ENCODE measurements around the gene SLC15A5. TPM values are rescaled to one million over a fixed set of nuclear protein-coding genes. Genes with fewer than 3 reads are reported as not detected.

SLC15A5 gene
- total RNA-seq, 2 donors from 2014 or later = not detected

DNA sequence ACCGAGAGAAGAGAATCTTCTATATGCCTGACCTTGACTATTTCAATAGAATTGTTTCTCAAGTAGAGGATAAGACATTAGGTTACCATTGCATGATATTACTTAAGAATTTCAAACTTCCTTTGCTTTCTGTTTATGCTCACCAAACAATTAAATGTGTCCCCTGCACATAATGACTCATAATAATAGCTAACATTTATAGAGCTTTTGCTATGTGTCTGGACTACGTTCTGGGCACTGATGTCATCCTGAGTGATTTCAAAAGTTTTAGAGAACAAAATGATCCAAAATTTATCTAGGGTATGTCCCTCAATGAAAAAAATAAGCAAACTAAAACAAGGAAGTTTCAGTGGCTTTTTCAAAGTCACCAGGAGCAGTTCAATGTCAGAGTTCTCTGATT is 38.8 kb downstream of the SLC15A5 start:
- no peaks in the 10 kb centered on the region for H3K27me3 ChIP-seq (replicated peaks; ENCODE audit: insufficient read depth)

DNA sequence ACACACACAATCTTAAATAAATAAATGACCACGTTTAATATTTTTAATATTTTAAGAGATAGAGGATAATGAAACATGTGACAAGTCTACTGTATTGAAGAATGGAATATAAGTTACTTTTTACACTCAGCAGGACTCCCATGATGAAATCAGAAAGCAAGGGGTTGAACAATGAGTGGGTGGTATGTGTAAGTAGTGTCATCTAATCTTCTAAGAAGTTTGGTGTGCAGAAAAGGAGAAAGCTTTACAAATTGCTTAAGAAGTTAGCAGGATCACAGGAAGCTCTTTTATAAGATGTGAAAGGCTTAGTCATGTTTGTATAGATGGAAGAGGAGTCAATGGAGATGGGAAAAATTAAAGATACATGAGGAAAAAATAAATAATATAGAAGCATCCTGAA is 47.8 kb downstream of the SLC15A5 start:
- H3K27me3 ChIP-seq (replicated peaks; ENCODE audit: insufficient read depth) = no peaks in the 10 kb centered on the region
- DNase-seq (ENCODE audit: low spot score) (no peak), ATAC-seq (ENCODE audit: insufficient number of reproducible peaks, low FRiP score, low read depth) (no peak)
- H3K27ac ChIP-seq = no peak overlapping the region
- H3K4me3 ChIP-seq = no peak overlapping the region
- no peaks in the 10 kb centered on the region for H3K9me3 ChIP-seq
- no peaks in the 10 kb centered on the region for H3K36me3 ChIP-seq
- H3K4me1 ChIP-seq (ENCODE audit: control insufficient read depth in 1 of 2, low read depth in 2 of 2) = no peaks in the 10 kb centered on the region
- TF ChIP-seq, protein P1, sequence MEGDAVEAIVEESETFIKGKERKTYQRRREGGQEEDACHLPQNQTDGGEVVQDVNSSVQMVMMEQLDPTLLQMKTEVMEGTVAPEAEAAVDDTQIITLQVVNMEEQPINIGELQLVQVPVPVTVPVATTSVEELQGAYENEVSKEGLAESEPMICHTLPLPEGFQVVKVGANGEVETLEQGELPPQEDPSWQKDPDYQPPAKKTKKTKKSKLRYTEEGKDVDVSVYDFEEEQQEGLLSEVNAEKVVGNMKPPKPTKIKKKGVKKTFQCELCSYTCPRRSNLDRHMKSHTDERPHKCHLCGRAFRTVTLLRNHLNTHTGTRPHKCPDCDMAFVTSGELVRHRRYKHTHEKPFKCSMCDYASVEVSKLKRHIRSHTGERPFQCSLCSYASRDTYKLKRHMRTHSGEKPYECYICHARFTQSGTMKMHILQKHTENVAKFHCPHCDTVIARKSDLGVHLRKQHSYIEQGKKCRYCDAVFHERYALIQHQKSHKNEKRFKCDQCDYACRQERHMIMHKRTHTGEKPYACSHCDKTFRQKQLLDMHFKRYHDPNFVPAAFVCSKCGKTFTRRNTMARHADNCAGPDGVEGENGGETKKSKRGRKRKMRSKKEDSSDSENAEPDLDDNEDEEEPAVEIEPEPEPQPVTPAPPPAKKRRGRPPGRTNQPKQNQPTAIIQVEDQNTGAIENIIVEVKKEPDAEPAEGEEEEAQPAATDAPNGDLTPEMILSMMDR (IDR thresholded peaks at IDR 0.05) = no peak

More for the DNA sequence above, 38.8 kb downstream of the SLC15A5 start:
- ATAC-seq (ENCODE audit: insufficient number of reproducible peaks, low FRiP score, low read depth) (no peak), DNase-seq (ENCODE audit: low spot score) (no peak)
- Histone ChIP-seq H3K9me3 (no peaks in the 10 kb centered on the region), H3K27ac (no peak overlapping the region), H3K36me3 (no peaks in the 10 kb centered on the region), H3K4me3 (no peak overlapping the region), H3K4me1 (ENCODE audit: control insufficient read depth in 1 of 2, low read depth in 2 of 2) (no peaks in the 10 kb centered on the region)
- TF ChIP-seq, protein P1 (IDR thresholded peaks at IDR 0.05) = no peak

DNA sequence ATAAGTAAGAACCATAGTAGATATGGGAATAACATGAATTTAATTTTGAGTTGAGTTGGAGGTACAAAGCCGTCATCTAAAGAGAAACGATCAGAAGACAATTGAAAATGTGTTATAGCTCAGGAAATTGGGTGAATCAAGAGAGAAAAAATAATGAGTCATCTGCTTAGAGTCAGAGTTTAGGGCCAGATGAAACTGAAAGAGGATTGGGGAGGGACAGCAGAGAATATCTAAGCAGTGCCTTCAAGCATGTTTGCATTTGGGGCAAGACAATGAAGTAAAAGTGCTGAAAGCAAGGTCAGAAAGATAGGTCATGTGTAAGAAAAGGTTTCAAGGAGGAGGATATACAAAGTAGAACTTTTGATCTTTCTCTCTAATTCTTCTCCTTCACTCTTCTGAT is 49.4 kb downstream of the SLC15A5 start:
- no peaks in the 10 kb centered on the region for H3K27me3 ChIP-seq (replicated peaks; ENCODE audit: insufficient read depth)
- no peaks in the 10 kb centered on the region for H3K36me3 ChIP-seq
- no peaks in the 10 kb centered on the region for H3K9me3 ChIP-seq
- DNase-seq (ENCODE audit: low spot score) = no peak
- TF ChIP-seq, protein P1 (IDR thresholded peaks at IDR 0.05) = no peak
- ATAC-seq (ENCODE audit: insufficient number of reproducible peaks, low FRiP score, low read depth) = no peak
- H3K27ac ChIP-seq = no peak overlapping the region
- no peak overlapping the region for H3K4me3 ChIP-seq
- no peaks in the 10 kb centered on the region for H3K4me1 ChIP-seq (ENCODE audit: control insufficient read depth in 1 of 2, low read depth in 2 of 2)

DNA sequence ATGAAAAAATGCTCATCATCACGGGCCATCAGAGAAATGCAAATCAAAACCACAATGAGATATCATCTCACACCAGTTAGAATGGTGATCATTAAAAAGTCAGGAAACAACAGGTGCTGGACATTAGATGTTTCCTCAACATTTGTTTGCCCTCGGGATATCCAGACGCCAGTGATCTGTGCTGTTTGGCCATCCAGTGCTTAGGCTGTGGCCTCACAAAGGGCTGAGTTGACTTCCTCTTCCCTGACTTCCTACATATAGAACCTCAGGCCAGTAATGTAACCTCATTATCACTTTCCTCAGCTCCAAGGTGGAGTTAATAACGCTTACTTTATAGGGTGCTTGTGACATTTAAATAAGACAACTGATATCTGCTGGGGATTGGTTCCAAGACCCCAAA is 51.8 kb downstream of the SLC15A5 start:
- H3K4me1 ChIP-seq (ENCODE audit: control insufficient read depth in 1 of 2, low read depth in 2 of 2) = no peaks in the 10 kb centered on the region
- no peak for DNase-seq (ENCODE audit: low spot score)
- no peak overlapping the region for H3K4me3 ChIP-seq
- no peak for ATAC-seq (ENCODE audit: insufficient number of reproducible peaks, low FRiP score, low read depth)
- H3K9me3 ChIP-seq = no peaks in the 10 kb centered on the region
- H3K27ac ChIP-seq = no peak overlapping the region
- TF ChIP-seq, protein P1 (IDR thresholded peaks at IDR 0.05) = no peak
- no peaks in the 10 kb centered on the region for H3K27me3 ChIP-seq (replicated peaks; ENCODE audit: insufficient read depth)
- no peaks in the 10 kb centered on the region for H3K36me3 ChIP-seq

DNA sequence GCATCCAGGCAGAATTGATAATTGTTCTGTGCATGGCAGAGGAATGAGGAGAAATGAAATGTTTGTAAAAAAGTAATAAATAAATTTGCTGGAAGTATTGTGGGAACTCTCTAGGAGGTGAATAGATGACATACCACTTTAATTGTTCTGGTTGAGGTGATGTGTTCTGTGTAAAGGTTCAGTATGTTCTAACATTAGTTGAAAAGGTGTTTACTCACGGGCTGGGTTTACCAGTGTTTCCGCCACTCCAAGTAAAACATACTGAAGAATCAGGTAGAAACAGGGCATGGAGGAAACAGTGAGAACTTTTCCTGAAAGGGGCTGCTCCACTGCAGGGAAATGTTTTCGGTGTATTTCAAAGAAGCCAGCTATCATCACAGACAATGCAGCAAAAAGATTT is 53.3 kb downstream of the SLC15A5 start:
- no peaks in the 10 kb centered on the region for H3K4me1 ChIP-seq (ENCODE audit: control insufficient read depth in 1 of 2, low read depth in 2 of 2)
- H3K27me3 ChIP-seq (replicated peaks; ENCODE audit: insufficient read depth) = no peaks in the 10 kb centered on the region
- DNase-seq (ENCODE audit: low spot score) (no peak), ATAC-seq (ENCODE audit: insufficient number of reproducible peaks, low FRiP score, low read depth) (no peak)
- H3K27ac ChIP-seq = no peak overlapping the region
- no peaks in the 10 kb centered on the region for H3K9me3 ChIP-seq
- no peaks in the 10 kb centered on the region for H3K36me3 ChIP-seq
- TF ChIP-seq, protein P1 (IDR thresholded peaks at IDR 0.05) = no peak
- no peak overlapping the region for H3K4me3 ChIP-seq

Measured in thoracic aorta (tissue), 2 donors.